Smooth muscle cell (in vitro differentiated cells): Measurements from ENCODE around the gene SLC5A4. TPM values are rescaled to one million over a fixed set of nuclear protein-coding genes. Genes with fewer than 3 reads are reported as not detected.

Experiments used
- DNase-seq: peaks from one replicate; lab custom pipeline; 2025; ENCODE audit not compliant: unreplicated experiment; lab: John Stamatoyannopoulos, UW
- H2AFZ ChIP-seq: fragments of 200-600 bp; sonication (generic); 2 replicates; pipeline ENCODE4 v1.6.0; 2016; ENCODE audit warnings: antibody characterized with exemption, low read depth, mild to moderate bottlenecking
- H3F3A ChIP-seq: fragments of 200-600 bp; sonication (generic); 2 replicates; pipeline ENCODE4 v1.6.0; 2017; ENCODE audit warnings: antibody characterized with exemption, low read depth
- H3K27ac ChIP-seq: fragments of 200-600 bp; sonication (generic); 2 replicates; pipeline ENCODE4 v1.5.1; 2016; ENCODE audit warnings: low read depth, mild to moderate bottlenecking
- H3K27me3 ChIP-seq: fragments of 200-600 bp; sonication (generic); 2 replicates; pipeline ENCODE4 v1.6.1; 2016; ENCODE audit warnings: low read depth, mild to moderate bottlenecking
- H3K36me3 ChIP-seq: fragments of 200-600 bp; sonication (generic); 2 replicates; pipeline ENCODE4 v1.5.1; 2016; ENCODE audit warnings: low read depth
- H3K4me1 ChIP-seq: fragments of 200-600 bp; sonication (generic); 2 replicates; pipeline ENCODE4 v1.5.1; 2016; ENCODE audit warnings: low read depth
- H3K4me2 ChIP-seq: fragments of 200-600 bp; sonication (generic); 2 replicates; pipeline ENCODE4 v1.6.0; 2016; ENCODE audit warnings: mild to moderate bottlenecking
- H3K4me3 ChIP-seq: fragments of 200-600 bp; sonication (generic); 2 replicates; pipeline ENCODE4 v1.5.1; 2016; ENCODE audit warnings: mild to moderate bottlenecking
- H3K79me2 ChIP-seq: fragments of 200-600 bp; sonication (generic); 2 replicates; pipeline ENCODE4 v1.6.0; 2016; ENCODE audit warnings: low read depth, mild to moderate bottlenecking
- H3K9ac ChIP-seq: fragments of 200-600 bp; sonication (generic); 2 replicates; pipeline ENCODE4 v1.6.0; 2016; ENCODE audit warnings: low read depth
- H3K9me3 ChIP-seq: fragments of 200-600 bp; sonication (generic); replicated peaks from 2 replicates; pipeline ENCODE4 v1.5.1; 2016; ENCODE audit warnings: low read depth
- H4K20me1 ChIP-seq: fragments of 200-600 bp; sonication (generic); 2 replicates; pipeline ENCODE4 v1.6.0; 2016; ENCODE audit warnings: low read depth
- CTCF ChIP-seq: fragments of 200-600 bp; sonication (generic); IDR thresholded peaks from 2 replicates; pipeline ENCODE4 v1.5.1; 2017; ENCODE audit warnings: borderline replicate concordance, mild to moderate bottlenecking, antibody characterized with exemption; ENCODE audit not compliant: insufficient read depth, poor library complexity, severe bottlenecking
- WGBS: methylation state at CpG from one replicate; pipeline ENCODE4 v1.1.7; 2016; ENCODE audit warnings: low lambda C conversion rate; 5-methylcytosine and 5-hydroxymethylcytosine counted together
- polyA plus RNA-seq: library from polyadenylated mRNA; unstranded; fragments of >200 nt; fragmentation: Nextera tagmentation; extraction: Ambion mirVana; gene quantifications from 2 replicates; pipeline ENCODE4 v1.2.1, GENCODE V29; 2016
- total RNA-seq: library from RNA; depleted of rRNA; stranded (reverse); fragments of >200 nt; gene quantifications from 2 replicates; pipeline ENCODE4 v1.2.3, GENCODE V29; 2014

Gene SLC5A4
- total and polyA plus RNA-seq, 2 experiments from 2014 or later = not detected

DNA sequence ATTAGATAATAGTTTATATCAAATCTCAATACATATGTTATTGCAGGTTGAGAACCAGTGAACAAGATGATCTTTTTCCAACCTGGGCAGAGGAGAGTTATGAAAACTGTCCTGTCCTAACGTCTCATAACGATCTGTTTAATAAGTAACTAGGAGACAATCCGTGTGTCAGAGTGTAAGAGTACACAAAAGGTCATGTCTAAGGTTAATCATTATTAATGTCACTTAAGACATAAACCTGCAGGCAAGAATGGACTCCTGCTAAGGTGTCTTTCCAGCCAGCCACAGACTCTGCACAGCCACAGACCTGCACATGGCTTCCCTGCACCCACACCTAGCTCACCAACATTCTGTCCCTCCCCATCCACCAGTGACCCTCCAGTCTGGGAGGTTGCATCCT is 10.1 kb downstream of the SLC5A4 start:
- Histone ChIP-seq H3K4me2 (no peak overlapping the region), H3K9me3 (no peaks in the 10 kb centered on the region), H3K9ac (no peak overlapping the region), H3K79me2 (no peaks in the 10 kb centered on the region), H4K20me1 (no peaks in the 10 kb centered on the region), H3K27ac (no peak overlapping the region), H2AFZ (no peak overlapping the region), H3K27me3 (peaks cover 16% of the 10 kb centered on the region), H3K4me3 (no peak overlapping the region), H3F3A (no peaks in the 10 kb centered on the region), H3K4me1 (no peaks in the 10 kb centered on the region), H3K36me3 (no peaks in the 10 kb centered on the region)
- 86% methylated on average over 3 of the region's 3 CpGs for WGBS
- no peak for DNase-seq
- TF ChIP-seq CTCF = no peak

- Histone ChIP-seq H3K4me2 (no peak overlapping the region), H3K79me2 (no peaks in the 10 kb centered on the region), H3K27ac (no peak overlapping the region), H4K20me1 (no peaks in the 10 kb centered on the region), H3K27me3 (peaks cover 16% of the 10 kb centered on the region), H3K4me1 (no peaks in the 10 kb centered on the region), H3K9me3 (no peaks in the 10 kb centered on the region), H3K9ac (no peak overlapping the region), H3F3A (no peaks in the 10 kb centered on the region), H2AFZ (no peak overlapping the region), H3K36me3 (no peaks in the 10 kb centered on the region), H3K4me3 (no peak overlapping the region)
- no peak for TF ChIP-seq CTCF
- 87% methylated on average over 1 of the region's 1 CpG for WGBS
- no peak for DNase-seq
Measured at GRCh38 chr22:32244547-32244946, 10.6 kb downstream of the SLC5A4 start.

- H3K4me1 ChIP-seq = no peaks in the 10 kb centered on the region
Measured at GRCh38 chr22:32240461-32240860, 14.7 kb downstream of the SLC5A4 start.

More at GRCh38 chr22:32240461-32240860, 14.7 kb downstream of the SLC5A4 start:
- H3K9ac ChIP-seq = no peak overlapping the region
- no peaks in the 10 kb centered on the region for H3F3A ChIP-seq
- H3K27ac ChIP-seq = no peak overlapping the region
- DNase-seq = no peak
- H3K4me2 ChIP-seq = no peak overlapping the region
- H4K20me1 ChIP-seq = no peaks in the 10 kb centered on the region
- H3K36me3 ChIP-seq = no peaks in the 10 kb centered on the region
- H3K27me3 ChIP-seq = peaks cover 5% of the 10 kb centered on the region
- H3K79me2 ChIP-seq = no peaks in the 10 kb centered on the region
- TF ChIP-seq CTCF = no peak
- no peak overlapping the region for H3K4me3 ChIP-seq
- H2AFZ ChIP-seq = no peak overlapping the region
- no peaks in the 10 kb centered on the region for H3K9me3 ChIP-seq
- 98% methylated on average over 2 of the region's 2 CpGs for WGBS
